ENCODE data around the gene RPS6KA4.

RPS6KA4 gene

DNA sequence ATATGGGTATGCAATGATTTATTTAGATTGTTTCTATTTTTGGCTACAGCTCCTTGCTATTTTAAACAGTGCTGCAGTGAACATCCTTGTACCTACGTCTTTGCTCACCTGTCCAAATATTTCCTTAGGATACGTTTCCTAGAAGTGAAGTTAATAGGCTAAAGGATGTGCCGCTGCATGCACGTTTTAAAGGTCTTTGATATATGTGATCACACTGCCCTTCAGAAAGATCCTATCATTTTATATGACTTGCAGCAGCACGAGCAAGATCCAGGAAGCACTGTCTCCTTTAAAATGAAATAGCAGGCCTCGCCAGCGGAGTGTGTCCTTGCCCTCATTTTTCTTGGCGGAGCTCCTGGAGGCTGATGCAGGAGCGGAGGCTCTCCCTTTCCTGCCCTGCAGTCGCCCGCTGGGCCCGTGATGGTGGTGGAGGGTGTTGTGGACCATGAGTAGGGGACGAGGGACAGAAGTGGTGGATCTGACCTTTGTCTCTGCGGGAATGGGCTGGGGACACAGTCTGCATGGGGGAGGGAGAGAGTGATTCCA, 19.4 kb downstream of the RPS6KA4 start:
- Histone ChIP-seq H3K9ac (ENCODE audit: low read length) (no peak overlapping the region), H3K4me3 (ENCODE audit: low read length) (no peak overlapping the region), H3K36me3 (ENCODE audit: control insufficient read depth, insufficient read depth, low read length) (no peaks in the 10 kb centered on the region)

DNA sequence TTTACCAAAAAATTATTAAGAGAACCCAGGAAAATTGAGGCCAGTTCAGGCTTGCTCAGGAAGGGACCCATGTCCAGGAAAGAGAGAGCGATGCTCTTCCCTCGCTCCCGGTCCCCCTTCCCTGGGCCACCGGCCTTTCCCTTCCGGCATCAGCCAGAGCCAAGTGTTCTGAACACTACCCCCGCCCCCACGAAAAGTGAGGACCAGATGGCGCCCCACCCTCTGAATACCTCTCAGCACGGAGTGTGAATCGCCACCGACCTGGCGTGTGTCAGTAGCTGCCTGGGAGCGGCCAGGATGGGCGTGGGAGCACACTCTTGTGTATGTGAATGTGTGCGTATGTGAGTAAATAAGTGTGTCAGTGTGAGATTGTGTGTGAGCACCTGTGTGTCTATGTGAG, 20.2 kb downstream of the RPS6KA4 start:
- no peaks in the 10 kb centered on the region for H3K36me3 ChIP-seq (ENCODE audit: control insufficient read depth, insufficient read depth, low read length)
- H3K4me1 ChIP-seq (ENCODE audit: control insufficient read depth, insufficient read depth, low read length): peaks cover 8% of the 10 kb centered on the region
- H3K4me3 ChIP-seq (ENCODE audit: low read length): no peak overlapping the region
- H3K9ac ChIP-seq (ENCODE audit: low read length): no peak overlapping the region
- H3K27me3 ChIP-seq (ENCODE audit: control insufficient read depth, insufficient read depth, low read length): peaks cover 12% of the 10 kb centered on the region
- H3K9me3 ChIP-seq (ENCODE audit: control insufficient read depth, low read length): no peaks in the 10 kb centered on the region

More for the DNA sequence above, 19.4 kb downstream of the RPS6KA4 start:
- Histone ChIP-seq H3K4me1 (ENCODE audit: control insufficient read depth, insufficient read depth, low read length) (peaks cover under 1% of the 10 kb centered on the region), H3K27me3 (ENCODE audit: control insufficient read depth, insufficient read depth, low read length) (peaks cover 6% of the 10 kb centered on the region), H3K9me3 (ENCODE audit: control insufficient read depth, low read length) (no peaks in the 10 kb centered on the region)

DNA sequence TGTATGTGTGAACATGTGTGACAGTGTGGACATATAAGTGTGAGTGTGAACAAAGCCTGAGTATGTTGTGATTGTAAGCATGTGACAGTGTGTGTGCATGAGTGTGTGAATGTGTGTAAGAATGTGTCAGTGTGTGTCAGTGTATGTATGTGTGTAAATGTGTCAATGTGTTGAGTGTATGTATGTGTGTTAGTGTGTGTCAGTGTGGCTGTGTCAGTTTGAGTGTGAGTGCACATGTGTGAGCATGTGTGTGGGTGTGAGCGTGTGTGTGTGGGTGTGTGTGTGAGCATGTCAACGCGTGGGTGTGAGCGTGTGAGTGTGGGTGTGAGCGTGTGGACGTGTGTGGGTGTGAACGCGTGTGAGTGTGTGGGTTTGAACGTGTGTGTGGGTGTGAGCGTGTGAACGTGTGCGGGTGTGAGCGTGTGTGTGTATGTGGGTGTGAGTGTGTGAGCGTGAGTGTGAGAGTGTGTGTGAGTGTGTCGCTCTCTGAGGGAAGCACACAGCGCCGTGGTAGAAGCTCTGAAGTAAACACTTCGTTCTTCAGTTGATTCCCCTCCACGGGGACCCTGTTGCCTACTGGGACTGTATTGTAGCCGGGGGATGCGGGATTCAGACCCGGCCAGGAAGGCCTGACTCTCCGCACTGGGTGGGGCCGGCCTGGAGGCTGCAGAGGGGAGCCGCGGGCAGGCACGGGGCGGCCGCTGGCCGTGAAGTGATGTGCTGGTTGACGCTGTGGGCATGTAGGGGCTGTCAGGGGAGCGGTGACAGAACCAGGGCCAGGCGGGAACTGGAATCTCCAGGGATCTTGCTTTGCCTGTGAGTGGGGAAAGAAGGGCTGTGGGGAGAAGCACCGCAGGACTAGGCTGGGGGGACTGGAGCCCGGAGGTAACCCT, 21.1 kb downstream of the RPS6KA4 start:
- Histone ChIP-seq H3K4me3 (ENCODE audit: low read length) (no peak overlapping the region), H3K4me1 (ENCODE audit: control insufficient read depth, insufficient read depth, low read length) (peaks cover 11% of the 10 kb centered on the region), H3K9ac (ENCODE audit: low read length) (no peak overlapping the region), H3K9me3 (ENCODE audit: control insufficient read depth, low read length) (no peaks in the 10 kb centered on the region), H3K36me3 (ENCODE audit: control insufficient read depth, insufficient read depth, low read length) (no peaks in the 10 kb centered on the region), H3K27me3 (ENCODE audit: control insufficient read depth, insufficient read depth, low read length) (peaks cover 12% of the 10 kb centered on the region)

DNA sequence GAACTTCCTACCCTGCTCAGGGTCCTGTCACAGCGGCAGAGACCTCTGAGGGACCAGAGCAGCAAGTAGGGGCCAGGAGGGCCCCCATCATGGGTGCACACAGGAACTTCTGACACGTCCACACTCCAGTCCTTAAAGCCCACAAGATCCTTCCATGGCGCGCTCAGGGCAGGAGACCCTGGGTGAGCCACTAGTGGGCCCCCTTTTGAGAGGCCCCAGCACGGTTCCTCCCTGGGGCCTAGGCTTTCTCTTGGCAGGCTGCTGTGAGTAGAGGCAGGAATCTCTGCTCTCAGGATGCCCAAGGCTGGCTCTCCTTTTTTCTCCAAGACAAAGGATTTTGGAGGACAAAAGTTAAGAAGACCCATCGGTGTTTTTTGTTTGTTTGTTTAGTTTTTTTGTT, 22.4 kb downstream of the RPS6KA4 start:
- H3K9ac ChIP-seq (ENCODE audit: low read length): no peak overlapping the region

DNA sequence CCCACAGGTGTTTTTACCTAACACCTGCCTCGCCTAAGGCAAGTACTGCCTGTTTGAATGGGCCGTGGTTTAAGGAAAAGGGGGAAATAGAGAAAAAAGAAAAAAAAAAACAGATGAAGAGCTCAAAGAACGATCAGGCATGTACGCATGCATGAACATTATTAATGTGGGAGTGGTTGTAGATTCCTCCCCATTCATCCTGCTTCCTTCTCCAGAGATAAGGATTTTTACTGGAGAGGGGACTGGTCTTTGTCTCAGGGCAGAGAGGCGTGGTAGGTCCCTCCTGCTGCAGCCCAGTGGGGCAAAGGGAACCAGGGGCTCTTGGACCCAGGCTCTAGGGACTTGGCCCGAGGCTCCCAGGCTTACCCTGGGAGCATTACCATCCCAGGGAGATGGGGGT, 23.1 kb downstream of the RPS6KA4 start:
- no peak overlapping the region for H3K4me3 ChIP-seq (ENCODE audit: low read length)
- peaks cover 11% of the 10 kb centered on the region for H3K4me1 ChIP-seq (ENCODE audit: control insufficient read depth, insufficient read depth, low read length)
- no peak overlapping the region for H3K9ac ChIP-seq (ENCODE audit: low read length)
- H3K27me3 ChIP-seq (ENCODE audit: control insufficient read depth, insufficient read depth, low read length): peaks cover 12% of the 10 kb centered on the region
- H3K36me3 ChIP-seq (ENCODE audit: control insufficient read depth, insufficient read depth, low read length): no peaks in the 10 kb centered on the region
- no peaks in the 10 kb centered on the region for H3K9me3 ChIP-seq (ENCODE audit: control insufficient read depth, low read length)

More for the DNA sequence above, 22.4 kb downstream of the RPS6KA4 start:
- Histone ChIP-seq H3K9me3 (ENCODE audit: control insufficient read depth, low read length) (no peaks in the 10 kb centered on the region), H3K4me1 (ENCODE audit: control insufficient read depth, insufficient read depth, low read length) (peaks cover 11% of the 10 kb centered on the region), H3K4me3 (ENCODE audit: low read length) (no peak overlapping the region), H3K27me3 (ENCODE audit: control insufficient read depth, insufficient read depth, low read length) (peaks cover 12% of the 10 kb centered on the region), H3K36me3 (ENCODE audit: control insufficient read depth, insufficient read depth, low read length) (no peaks in the 10 kb centered on the region)

DNA sequence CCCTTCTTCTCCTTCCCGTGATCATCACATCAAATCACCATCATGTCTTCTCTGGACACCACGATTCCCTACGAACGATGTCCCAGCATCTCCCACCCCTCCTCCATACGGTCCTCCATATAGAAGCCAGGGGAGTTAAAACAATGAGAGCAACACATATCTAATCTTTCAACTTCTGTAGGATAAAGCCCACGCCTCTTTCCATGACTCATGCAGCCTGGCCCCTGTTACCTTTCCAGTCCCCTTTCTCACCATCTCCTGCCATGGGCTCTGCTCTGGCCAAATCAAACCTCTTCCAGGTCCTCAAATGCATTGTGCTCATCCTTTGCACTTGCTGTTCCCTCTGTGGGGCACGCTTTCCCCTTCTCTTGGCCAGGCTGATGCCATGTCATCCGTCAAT, 23.6 kb downstream of the RPS6KA4 start:
- no peak overlapping the region for H3K4me3 ChIP-seq (ENCODE audit: low read length)
- peaks cover 11% of the 10 kb centered on the region for H3K4me1 ChIP-seq (ENCODE audit: control insufficient read depth, insufficient read depth, low read length)
- H3K27me3 ChIP-seq (ENCODE audit: control insufficient read depth, insufficient read depth, low read length): peaks cover 12% of the 10 kb centered on the region
- H3K36me3 ChIP-seq (ENCODE audit: control insufficient read depth, insufficient read depth, low read length): no peaks in the 10 kb centered on the region
- no peak overlapping the region for H3K9ac ChIP-seq (ENCODE audit: low read length)
- H3K9me3 ChIP-seq (ENCODE audit: control insufficient read depth, low read length): no peaks in the 10 kb centered on the region

DNA sequence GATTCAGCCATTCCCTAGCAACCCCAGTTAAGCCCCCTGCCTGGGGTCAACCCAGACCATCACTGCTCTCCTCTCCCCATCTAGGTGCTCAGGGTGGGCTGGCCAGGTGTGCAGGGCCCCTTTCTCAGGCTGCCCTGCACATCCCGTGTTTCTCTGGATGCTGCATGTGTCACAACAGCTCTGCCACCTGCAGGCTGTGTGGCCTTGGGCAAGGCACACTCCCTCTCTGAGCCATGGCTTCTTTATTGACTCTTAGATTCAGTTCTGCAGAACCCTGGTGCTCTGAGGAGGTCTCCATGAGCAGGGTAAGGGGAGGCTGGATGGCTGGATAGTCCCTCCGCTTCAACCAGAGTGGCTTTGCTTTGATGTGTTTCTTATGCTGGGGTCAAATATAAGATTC, 24.6 kb downstream of the RPS6KA4 start:
- Histone ChIP-seq H3K27me3 (ENCODE audit: control insufficient read depth, insufficient read depth, low read length) (peaks cover 12% of the 10 kb centered on the region), H3K9ac (ENCODE audit: low read length) (no peak overlapping the region), H3K9me3 (ENCODE audit: control insufficient read depth, low read length) (no peaks in the 10 kb centered on the region), H3K4me1 (ENCODE audit: control insufficient read depth, insufficient read depth, low read length) (peaks cover 11% of the 10 kb centered on the region), H3K4me3 (ENCODE audit: low read length) (no peak overlapping the region), H3K36me3 (ENCODE audit: control insufficient read depth, insufficient read depth, low read length) (no peaks in the 10 kb centered on the region)

DNA sequence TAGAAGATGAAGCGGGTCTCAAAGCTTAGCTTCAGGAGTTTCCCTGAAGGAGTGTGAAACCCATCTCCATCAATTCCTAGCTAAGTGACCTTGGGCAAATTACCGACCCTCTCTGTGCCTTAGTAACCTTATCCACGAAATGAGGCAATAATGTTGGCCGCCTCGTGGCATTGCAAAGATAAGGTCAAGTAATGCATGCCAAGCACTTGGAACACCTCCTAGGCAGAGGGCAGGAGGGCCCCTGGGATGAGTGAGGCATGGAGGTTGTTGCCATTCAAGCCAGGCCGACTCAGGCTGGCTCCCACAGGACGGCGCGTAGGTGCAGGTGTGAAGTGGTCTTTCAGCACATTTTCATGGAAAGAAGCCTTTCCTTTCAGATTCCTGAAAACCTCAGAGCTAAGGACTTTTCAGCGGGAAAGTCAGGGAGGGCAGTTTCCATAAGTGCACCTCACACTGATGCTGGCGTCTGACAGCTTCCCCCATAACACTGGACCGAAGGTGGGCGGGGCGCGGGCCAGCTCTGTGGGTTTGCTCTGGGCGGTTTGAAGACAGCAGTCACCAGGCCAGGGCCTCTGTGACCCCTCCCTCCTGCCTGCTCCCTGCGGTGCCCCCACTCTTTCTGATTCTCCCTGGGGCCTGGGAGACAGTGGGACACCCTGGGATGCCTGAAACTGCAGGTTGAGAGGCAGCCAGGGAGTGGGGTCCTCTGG, 25.2 kb downstream of the RPS6KA4 start:
- H3K9ac ChIP-seq (ENCODE audit: low read length): no peak overlapping the region
- H3K36me3 ChIP-seq (ENCODE audit: control insufficient read depth, insufficient read depth, low read length): no peaks in the 10 kb centered on the region

DNA sequence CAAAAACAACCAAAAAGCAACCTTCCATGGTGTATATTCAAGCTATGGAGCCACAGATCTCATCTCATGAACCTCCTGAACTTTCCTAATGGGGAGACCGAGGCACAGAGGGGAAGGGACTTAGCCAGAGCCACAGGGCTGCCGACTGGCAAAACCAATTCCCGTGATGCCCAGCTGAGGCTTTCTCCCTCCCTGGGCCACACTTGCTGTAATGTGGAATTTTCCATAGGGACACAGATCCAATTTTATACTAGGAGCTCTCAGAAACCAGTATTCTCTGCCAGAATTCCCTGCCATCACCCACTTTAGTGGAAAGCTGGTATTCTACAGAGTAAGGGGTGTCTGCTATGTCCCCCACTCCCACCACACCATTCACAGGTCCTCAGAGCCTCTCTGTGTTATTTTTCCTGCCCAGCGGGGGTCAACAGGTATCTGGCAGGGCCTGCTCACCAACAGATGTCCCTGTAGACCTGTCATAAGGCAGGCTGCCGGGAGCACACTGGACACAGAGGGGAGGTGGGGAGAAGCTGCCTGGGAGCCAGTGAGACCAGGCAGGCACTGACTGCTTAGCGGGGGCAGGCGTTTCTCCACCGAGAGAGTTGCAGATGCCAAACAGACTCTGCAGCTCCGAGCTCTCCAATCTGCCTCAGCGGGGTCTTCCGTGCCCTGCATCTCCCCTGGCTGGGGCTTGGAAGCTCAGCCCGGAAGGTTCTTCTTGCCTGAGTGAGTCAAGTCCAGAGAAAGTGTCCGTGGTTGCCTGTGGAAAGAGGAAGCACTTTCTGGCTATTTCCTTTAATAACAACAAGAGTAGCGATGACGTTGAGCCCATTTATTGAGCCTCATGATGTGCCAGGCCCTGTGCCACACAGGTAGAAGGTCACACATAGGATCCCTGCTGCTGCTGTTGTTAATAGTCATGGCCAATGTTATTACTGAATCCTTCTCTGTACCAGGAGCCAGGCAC, 26.3 kb downstream of the RPS6KA4 start:
- peaks cover 9% of the 10 kb centered on the region for H3K27me3 ChIP-seq (ENCODE audit: control insufficient read depth, insufficient read depth, low read length)
- peaks cover 11% of the 10 kb centered on the region for H3K4me1 ChIP-seq (ENCODE audit: control insufficient read depth, insufficient read depth, low read length)
- no peak overlapping the region for H3K9ac ChIP-seq (ENCODE audit: low read length)
- no peaks in the 10 kb centered on the region for H3K36me3 ChIP-seq (ENCODE audit: control insufficient read depth, insufficient read depth, low read length)
- H3K9me3 ChIP-seq (ENCODE audit: control insufficient read depth, low read length): no peaks in the 10 kb centered on the region
- H3K4me3 ChIP-seq (ENCODE audit: low read length): no peak overlapping the region

More for the DNA sequence above, 25.2 kb downstream of the RPS6KA4 start:
- H3K4me1 ChIP-seq (ENCODE audit: control insufficient read depth, insufficient read depth, low read length): peaks cover 11% of the 10 kb centered on the region
- H3K27me3 ChIP-seq (ENCODE audit: control insufficient read depth, insufficient read depth, low read length): peaks cover 12% of the 10 kb centered on the region
- H3K4me3 ChIP-seq (ENCODE audit: low read length): no peak overlapping the region
- H3K9me3 ChIP-seq (ENCODE audit: control insufficient read depth, low read length): no peaks in the 10 kb centered on the region

DNA sequence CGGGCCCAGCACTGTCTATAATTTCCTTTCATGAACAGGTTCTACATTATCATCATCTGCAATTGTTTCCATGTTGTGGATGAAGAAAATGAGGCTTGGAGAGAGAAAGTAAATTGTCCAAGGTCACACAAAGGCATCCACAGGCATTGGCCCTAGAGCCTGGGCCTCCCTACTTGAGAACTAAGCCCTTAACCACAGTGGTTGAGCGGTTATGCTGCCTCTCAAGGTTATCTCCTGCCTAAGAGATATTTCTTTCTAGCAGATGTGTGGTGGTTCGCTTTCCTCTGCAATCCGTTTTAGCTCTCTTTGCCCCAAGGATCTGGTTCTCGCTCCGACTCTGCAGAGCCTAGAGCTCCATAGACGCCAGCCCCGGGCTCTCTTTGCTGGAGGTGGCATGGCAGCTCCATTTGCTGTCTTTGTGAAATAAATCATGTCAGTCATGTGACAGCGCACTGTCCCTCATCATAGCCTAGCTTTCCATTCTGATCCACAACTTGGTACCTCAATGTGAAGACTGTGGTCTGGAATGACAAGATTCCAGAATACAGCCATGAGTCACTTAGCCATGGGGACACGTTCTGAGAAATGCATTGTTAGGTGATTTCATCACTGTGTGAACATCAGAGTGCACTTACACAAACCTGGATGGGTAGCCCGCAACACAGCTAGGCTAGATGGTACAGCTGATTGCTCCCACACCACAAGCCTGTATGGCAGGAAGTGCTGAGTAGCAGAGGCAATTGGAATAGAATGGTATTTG, 27.2 kb downstream of the RPS6KA4 start:
- Histone ChIP-seq H3K9ac (ENCODE audit: low read length) (no peak overlapping the region), H3K36me3 (ENCODE audit: control insufficient read depth, insufficient read depth, low read length) (no peaks in the 10 kb centered on the region), H3K9me3 (ENCODE audit: control insufficient read depth, low read length) (no peaks in the 10 kb centered on the region)

DNA sequence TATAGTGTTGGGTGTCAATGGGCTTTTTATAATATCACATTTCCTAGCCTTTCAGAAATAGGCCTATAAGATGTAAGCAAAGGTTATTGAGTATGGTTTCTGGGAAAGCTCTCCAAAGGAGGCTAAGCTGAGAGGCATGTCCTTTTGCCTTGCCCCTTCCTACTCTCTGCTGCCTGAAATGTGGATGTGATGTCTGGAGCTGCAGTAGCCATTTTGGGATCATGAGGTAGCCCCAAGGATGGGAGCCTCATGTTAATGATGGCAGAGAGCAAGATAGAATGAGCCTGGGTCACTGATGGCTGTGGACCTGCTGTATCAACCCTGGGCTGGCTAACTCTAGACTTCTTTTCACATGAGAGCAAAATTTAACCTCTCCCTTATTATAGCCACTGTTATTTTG, 29.0 kb downstream of the RPS6KA4 start:
- no peak overlapping the region for H3K9ac ChIP-seq (ENCODE audit: low read length)
- no peaks in the 10 kb centered on the region for H3K9me3 ChIP-seq (ENCODE audit: control insufficient read depth, low read length)
- peaks cover 7% of the 10 kb centered on the region for H3K27me3 ChIP-seq (ENCODE audit: control insufficient read depth, insufficient read depth, low read length)
- H3K4me1 ChIP-seq (ENCODE audit: control insufficient read depth, insufficient read depth, low read length): peaks cover 11% of the 10 kb centered on the region
- no peak overlapping the region for H3K4me3 ChIP-seq (ENCODE audit: low read length)
- no peaks in the 10 kb centered on the region for H3K36me3 ChIP-seq (ENCODE audit: control insufficient read depth, insufficient read depth, low read length)

More for the DNA sequence above, 27.2 kb downstream of the RPS6KA4 start:
- Histone ChIP-seq H3K4me3 (ENCODE audit: low read length) (no peak overlapping the region), H3K27me3 (ENCODE audit: control insufficient read depth, insufficient read depth, low read length) (peaks cover 7% of the 10 kb centered on the region), H3K4me1 (ENCODE audit: control insufficient read depth, insufficient read depth, low read length) (peaks cover 11% of the 10 kb centered on the region)

Measured in mucosa of stomach (tissue), 1 donor.